ENCODE results near the gene TAS1R3. TPM values are rescaled to one million over a fixed set of nuclear protein-coding genes. Genes with fewer than 3 reads are reported as not detected.

Gene TAS1R3
- total RNA-seq, 2 donors from 2014 or later: 0.09 to 0.35 TPM

DNA sequence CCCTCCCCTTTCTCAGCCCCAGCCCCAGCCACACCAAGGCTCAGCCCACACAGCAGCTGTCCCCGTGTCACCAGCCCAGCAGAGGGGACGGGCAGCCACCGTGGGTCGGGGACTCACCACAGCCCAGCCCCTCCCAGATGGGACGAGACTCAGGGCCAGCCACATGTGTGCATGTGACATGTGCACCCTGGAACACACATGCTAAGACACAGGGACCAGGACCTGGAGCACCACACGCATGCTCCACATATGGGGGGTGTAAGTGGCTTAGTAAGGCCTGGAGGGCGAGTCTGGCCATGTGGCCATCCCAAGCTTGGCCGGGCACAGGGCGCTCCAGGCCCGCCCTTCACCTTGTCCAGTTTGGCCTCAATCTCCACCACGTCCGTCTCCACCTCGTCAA, 27.3 kb upstream of the TAS1R3 start:
- H3K27ac Mint-ChIP-seq: no peak overlapping the region
- peaks cover 15% of the 10 kb centered on the region for H3K4me1 Mint-ChIP-seq
- H3K4me1 ChIP-seq (ENCODE audit: control insufficient read depth, insufficient read depth, low read length): peaks cover 20% of the 10 kb centered on the region
- no peaks in the 10 kb centered on the region for H3K27me3 ChIP-seq (ENCODE audit: control insufficient read depth, insufficient read depth, low read length, poor library complexity, severe bottlenecking)
- H3K36me3 Mint-ChIP-seq (ENCODE audit: low read depth): no peaks in the 10 kb centered on the region
- H3K4me3 Mint-ChIP-seq: no peak overlapping the region
- 93% methylated on average over 13 of the region's 13 CpGs; no CpG with 5 or more reads in 1 of the 2 experiments for WGBS, 2 experiments (ENCODE audit: insufficient coverage in 1 of 2, insufficient read length in 1 of 2)
- H3K9ac ChIP-seq (ENCODE audit: extremely low read depth, low read length, poor library complexity, severe bottlenecking): no peak overlapping the region
- peak overlapping the region; percentile 76 for H3K27ac ChIP-seq (ENCODE audit: low read depth, low read length)
- no peaks in the 10 kb centered on the region for H3K27me3 Mint-ChIP-seq (ENCODE audit: insufficient read depth)
- no peaks in the 10 kb centered on the region for H3K36me3 ChIP-seq (ENCODE audit: control insufficient read depth, insufficient read depth, low read length)
- H3K4me3 ChIP-seq (ENCODE audit: low read length): no peak overlapping the region
- H3K9me3 Mint-ChIP-seq: no peaks in the 10 kb centered on the region
- H3K9me3 ChIP-seq (ENCODE audit: control insufficient read depth, low read length): no peaks in the 10 kb centered on the region
- no peak for TF ChIP-seq CTCF (conservative IDR thresholded peaks at IDR 0.05)
- no peak for DNase-seq

DNA sequence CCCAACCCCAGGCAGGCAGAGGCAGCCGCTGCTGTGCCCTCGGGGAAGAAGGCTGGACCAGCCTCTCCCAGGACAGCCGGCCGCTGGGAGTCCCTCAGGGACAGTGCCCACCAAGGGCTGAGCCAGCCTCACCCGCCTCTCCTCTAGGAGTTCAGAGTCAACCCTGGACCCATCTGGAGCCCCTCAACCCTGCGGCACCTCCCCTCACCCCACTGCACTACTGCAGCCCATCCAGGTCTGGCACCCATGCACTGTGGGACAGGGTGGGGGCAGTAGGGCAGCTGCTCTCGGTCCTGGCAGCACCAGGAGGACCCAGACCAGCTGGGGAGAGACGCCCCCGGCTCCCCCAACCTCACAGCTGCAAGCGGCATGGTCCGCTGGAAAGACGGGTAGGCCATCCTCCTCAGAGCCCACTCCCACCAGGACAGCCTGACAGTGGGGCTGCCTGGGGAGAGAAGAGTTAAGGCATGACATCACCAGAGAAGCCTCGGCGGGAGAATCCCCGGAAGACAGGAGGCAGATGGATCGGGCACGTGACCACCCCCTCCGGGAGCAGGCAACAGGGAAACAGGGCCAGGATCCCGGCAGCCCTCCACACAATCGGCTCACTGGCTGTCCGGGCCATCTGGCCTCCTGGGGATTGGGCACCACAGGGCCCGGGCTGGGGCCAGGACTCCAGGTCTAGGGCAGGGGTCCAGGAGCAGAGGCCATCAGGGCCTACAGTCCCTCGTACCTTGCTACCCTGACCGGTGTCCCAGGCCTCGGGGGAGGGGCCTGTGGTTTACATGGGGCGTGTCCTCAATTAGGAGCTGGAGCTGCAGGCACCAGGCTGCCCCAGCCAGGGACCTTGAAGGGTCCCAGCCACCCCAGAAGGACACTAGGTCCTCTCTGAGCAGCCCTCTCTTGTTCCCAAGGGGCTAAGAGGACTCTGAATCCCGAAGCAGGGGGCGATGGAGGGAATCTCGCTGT, 26.5 kb upstream of the TAS1R3 start:
- TF ChIP-seq CTCF (conservative IDR thresholded peaks at IDR 0.05): no peak
- peak; percentile 91 for DNase-seq
- H3K27ac ChIP-seq (ENCODE audit: low read depth, low read length): peak overlapping the region; percentile 76
- H3K9me3 ChIP-seq (ENCODE audit: control insufficient read depth, low read length): no peaks in the 10 kb centered on the region
- peak overlapping the region; percentile 44 for H3K27ac Mint-ChIP-seq
- peak overlapping the region; percentile 20 for H3K4me3 Mint-ChIP-seq
- H3K4me1 ChIP-seq (ENCODE audit: control insufficient read depth, insufficient read depth, low read length): peaks cover 20% of the 10 kb centered on the region
- H3K27me3 ChIP-seq (ENCODE audit: control insufficient read depth, insufficient read depth, low read length, poor library complexity, severe bottlenecking): no peaks in the 10 kb centered on the region
- 36 to 56% methylated on average over 16 to 29 of the region's 29 CpGs for WGBS, 2 experiments (ENCODE audit: insufficient coverage in 1 of 2, insufficient read length in 1 of 2)
- H3K4me3 ChIP-seq (ENCODE audit: low read length): no peak overlapping the region
- no peak overlapping the region for H3K9ac ChIP-seq (ENCODE audit: extremely low read depth, low read length, poor library complexity, severe bottlenecking)
- H3K4me1 Mint-ChIP-seq: peaks cover 15% of the 10 kb centered on the region
- no peaks in the 10 kb centered on the region for H3K36me3 ChIP-seq (ENCODE audit: control insufficient read depth, insufficient read depth, low read length)
- H3K9me3 Mint-ChIP-seq: no peaks in the 10 kb centered on the region
- H3K36me3 Mint-ChIP-seq (ENCODE audit: low read depth): no peaks in the 10 kb centered on the region
- no peaks in the 10 kb centered on the region for H3K27me3 Mint-ChIP-seq (ENCODE audit: insufficient read depth)

DNA sequence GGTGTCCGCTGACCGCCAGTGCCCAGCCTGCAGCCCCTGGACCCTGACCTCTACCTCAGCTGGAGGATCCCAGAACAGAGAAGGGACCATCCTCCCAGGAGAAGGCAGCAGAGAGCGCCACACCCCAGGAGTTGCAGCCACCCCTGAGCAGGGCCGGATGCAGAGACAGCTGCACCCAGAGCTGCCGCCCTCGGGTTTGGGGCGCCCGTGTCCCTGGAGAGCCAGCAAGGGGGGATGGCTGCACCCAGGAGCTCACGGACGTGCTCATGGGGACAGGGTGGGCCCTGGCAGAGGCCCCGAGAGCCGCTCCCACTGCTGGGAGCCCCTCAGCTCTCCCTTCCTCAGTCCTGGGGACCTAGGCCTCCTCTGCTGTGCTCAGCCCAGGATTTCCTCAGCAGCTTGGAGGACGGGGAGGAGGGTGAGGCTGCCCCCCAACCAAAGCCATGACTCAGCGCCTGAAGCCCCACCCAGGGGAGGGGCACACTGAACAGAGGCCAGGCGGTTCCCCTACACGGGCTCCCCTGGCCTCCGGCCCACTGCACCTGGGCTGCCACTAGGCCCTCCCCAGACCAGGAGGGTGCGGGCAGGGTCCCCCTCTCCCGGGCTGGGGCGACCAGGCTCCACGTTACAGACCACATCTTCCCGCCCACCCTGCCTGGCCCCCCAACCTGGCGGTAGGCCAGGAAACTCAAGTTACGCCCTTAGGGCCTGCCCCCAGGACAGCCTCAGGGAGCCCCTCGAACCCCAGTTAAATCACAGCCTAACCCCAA, 25.6 kb upstream of the TAS1R3 start:
- no peak for TF ChIP-seq CTCF (conservative IDR thresholded peaks at IDR 0.05)
- Histone ChIP-seq H3K27me3 (ENCODE audit: control insufficient read depth, insufficient read depth, low read length, poor library complexity, severe bottlenecking) (no peaks in the 10 kb centered on the region), H3K4me1 (ENCODE audit: control insufficient read depth, insufficient read depth, low read length) (peaks cover 20% of the 10 kb centered on the region), H3K36me3 (ENCODE audit: control insufficient read depth, insufficient read depth, low read length) (peaks cover 2% of the 10 kb centered on the region), H3K9ac (ENCODE audit: extremely low read depth, low read length, poor library complexity, severe bottlenecking) (no peak overlapping the region), H3K9me3 (ENCODE audit: control insufficient read depth, low read length) (no peaks in the 10 kb centered on the region), H3K27ac (ENCODE audit: low read depth, low read length) (peak overlapping the region; percentile 76), H3K4me3 (ENCODE audit: low read length) (peak overlapping the region; percentile 79)
- Mint-ChIP-seq H3K36me3 (ENCODE audit: low read depth) (no peaks in the 10 kb centered on the region), H3K9me3 (no peaks in the 10 kb centered on the region), H3K4me1 (peaks cover 15% of the 10 kb centered on the region), H3K27me3 (ENCODE audit: insufficient read depth) (no peaks in the 10 kb centered on the region), H3K27ac (peak overlapping the region; percentile 61), H3K4me3 (peak overlapping the region; percentile 66)
- WGBS, 2 experiments (ENCODE audit: insufficient coverage in 1 of 2, insufficient read length in 1 of 2): 70 to 75% methylated on average over 13 to 25 of the region's 25 CpGs
- DNase-seq: no peak
